A549 (cell line): ENCODE measurements around the gene ZNF22. TPM values are rescaled to one million over a fixed set of nuclear protein-coding genes. Genes with fewer than 3 reads are reported as not detected.
A peak's percentile ranks its signal among the peaks of the same experiment; 100 is the strongest.

Experiments used
- ATAC-seq, 2 experiments: fragments of 200-7000 bp in 1 of 2; fragments of >200 bp in 1 of 2; cut with Nextera tagmentation in 1 of 2; cut with Tn5 transposase in 1 of 2; 3 replicates each; pipeline versions ENCODE4 v1.8.0 to v1.9.1; 2018 to 2020; ENCODE audit warnings: mild to moderate bottlenecking in 1 of 2, moderate library complexity in 1 of 2
- CTCF ChIA-PET: fragments of 300-600 bp; sonication (Branson Sonifier 250); formaldehyde crosslinking; extraction: SDS; loops from one replicate; lab custom pipeline; 2021; ENCODE audit warnings: antibody characterized with exemption, inconsistent platforms; lab: Yijun Ruan, JAX
- POLR2A ChIA-PET: fragments of 350-600 bp; formaldehyde crosslinking; extraction: SDS; loops from one replicate; lab custom pipeline; 2021; ENCODE audit warnings: antibody characterized with exemption, inconsistent platforms; lab: Yijun Ruan, JAX
- DNase-seq, 2 experiments: peaks; one replicate each; pipeline versions ENCODE4 v3.0.0 to v3.0.0-alpha.2; 2011 to 2016; ENCODE audit warnings: low read depth in 1 of 2, low spot score in 1 of 2
- FAIRE-seq: peaks from 2 replicates; lab custom pipeline; 2011; peaks lifted over from hg19 to GRCh38; lab: Jason Lieb, UNC
- H3K27ac ChIP-seq, 2 experiments: fragments of >200 bp; sonication (Bioruptor Twin); formaldehyde crosslinking; 3 replicates each; pipeline ENCODE4 v1.5.1; 2016 to 2017
- H3K4me1 ChIP-seq: fragments of >200 bp; sonication (Bioruptor Twin); formaldehyde crosslinking; 3 replicates; pipeline ENCODE4 v1.6.1; 2016
- H3K4me2 ChIP-seq: fragments of >200 bp; sonication (Bioruptor Twin); formaldehyde crosslinking; 3 replicates; pipeline ENCODE4 v1.6.1; 2016
- H3K4me3 ChIP-seq: fragments of >200 bp; sonication (Bioruptor Twin); formaldehyde crosslinking; 3 replicates; pipeline ENCODE4 v1.5.1; 2016
- H3K9me3 ChIP-seq: fragments of >200 bp; sonication (Bioruptor Twin); formaldehyde crosslinking; 3 replicates; pipeline ENCODE4 v1.6.1; 2016
- CBX2 ChIP-seq: fragments of 200-600 bp; sonication (generic); IDR thresholded peaks from 2 replicates; pipeline ENCODE4 v1.6.1; 2016; ENCODE audit warnings: low read depth, mild to moderate bottlenecking, borderline replicate concordance
- CHD2 ChIP-seq: fragments of 150-350 bp; IDR thresholded peaks from 2 replicates; pipeline ENCODE4 v1.6.1; 2014; ENCODE audit warnings: low read length; ENCODE audit not compliant: partially characterized antibody
- CHD4 ChIP-seq: fragments of 200-600 bp; sonication (generic); IDR thresholded peaks from 2 replicates; pipeline ENCODE4 v1.6.1; 2016; ENCODE audit warnings: antibody characterized with exemption, mild to moderate bottlenecking, borderline replicate concordance
- E2F6 ChIP-seq: IDR thresholded peaks from 2 replicates; pipeline ENCODE4 v1.6.1; 2012; ENCODE audit warnings: low read depth, borderline replicate concordance
- EHF ChIP-seq: fragments of 250-450 bp; sonication (Bioruptor Pico); IDR thresholded peaks from 2 replicates; pipeline ENCODE4 v1.5.0; 2020; ENCODE audit warnings: mild to moderate bottlenecking
- EHMT2 ChIP-seq: fragments of 200-600 bp; sonication (generic); IDR thresholded peaks from 2 replicates; pipeline ENCODE4 v1.6.1; 2016; ENCODE audit warnings: antibody characterized with exemption, low read depth, mild to moderate bottlenecking, moderate library complexity
- EP300 ChIP-seq, 2 experiments: fragments of >200 bp; sonication (Bioruptor Twin); formaldehyde crosslinking; IDR thresholded peaks; 2 replicates in 1 of 2; 3 replicates in 1 of 2; pipeline ENCODE4 v1.6.1; 2016 to 2017
- FOSB ChIP-seq: fragments of 250-450 bp; sonication (Bioruptor Pico); IDR thresholded peaks from 2 replicates; pipeline ENCODE4 v1.5.0; 2020; ENCODE audit warnings: mild to moderate bottlenecking, moderate library complexity
- FOSL2 ChIP-seq, 2 experiments: fragments of 450-650 bp in 1 of 2; fragments of >200 bp in 1 of 2; sonication (Bioruptor Twin) in 1 of 2; formaldehyde crosslinking; IDR thresholded peaks; 2 replicates each; pipeline versions ENCODE4 v1.5.0 to v1.6.1; 2016 to 2020; ENCODE audit warnings: mild to moderate bottlenecking in 1 of 2, moderate library complexity in 1 of 2
- GATA3 ChIP-seq: IDR thresholded peaks from 2 replicates; pipeline ENCODE4 v1.6.1; 2012; ENCODE audit warnings: borderline replicate concordance
- HOXA7 ChIP-seq: fragments of 250-450 bp; sonication (Bioruptor Pico); IDR thresholded peaks from 2 replicates; pipeline ENCODE4 v1.5.0; 2020; ENCODE audit warnings: mild to moderate bottlenecking, moderate library complexity
- HOXB13 ChIP-seq: fragments of 250-450 bp; sonication (Bioruptor Pico); IDR thresholded peaks from 2 replicates; pipeline ENCODE4 v1.5.0; 2020; ENCODE audit warnings: low read depth, mild to moderate bottlenecking, moderate library complexity
- JUN ChIP-seq, 2 experiments: fragments of >200 bp; sonication (Bioruptor Twin); formaldehyde crosslinking; IDR thresholded peaks; 2 replicates in 1 of 2; 3 replicates in 1 of 2; pipeline ENCODE4 v1.6.1; 2016 to 2017
- JUNB ChIP-seq: fragments of >200 bp; sonication (Bioruptor Twin); formaldehyde crosslinking; IDR thresholded peaks from 2 replicates; pipeline ENCODE4 v1.6.1; 2016
- PHF8 ChIP-seq: fragments of 200-600 bp; sonication (generic); IDR thresholded peaks from 2 replicates; pipeline ENCODE4 v1.6.1; 2016; ENCODE audit warnings: low read depth, mild to moderate bottlenecking, antibody characterized with exemption, moderate library complexity, borderline replicate concordance
- RNF2 ChIP-seq: fragments of 200-600 bp; sonication (generic); IDR thresholded peaks from 2 replicates; pipeline ENCODE4 v1.6.1; 2016; ENCODE audit warnings: low read depth, mild to moderate bottlenecking, antibody characterized with exemption, moderate library complexity, borderline replicate concordance
- ZFP36 ChIP-seq: fragments of 450-650 bp; IDR thresholded peaks from 2 replicates; pipeline ENCODE4 v1.6.1; 2014; ENCODE audit warnings: borderline replicate concordance; ENCODE audit not compliant: partially characterized antibody
- ZNF302 ChIP-seq: fragments of 250-450 bp; sonication (Bioruptor Pico); IDR thresholded peaks from 2 replicates; pipeline ENCODE4 v1.9.0; 2021; ENCODE audit warnings: inconsistent platforms, mild to moderate bottlenecking, moderate library complexity
- WGBS: methylation state at CpG from one replicate; pipeline ENCODE4 v1.1.6; 2017; ENCODE audit errors: missing lambda C conversion rate; 5-methylcytosine and 5-hydroxymethylcytosine counted together
- polyA plus RNA-seq, 4 experiments: library from polyadenylated mRNA; depleted of rRNA in 3 of 4; stranded (reverse); fragments of >200 nt; fragmentation: RNase III in 1 of 4; extraction: RNeasy Plus Mini Kit Qiagen cat#74134 plus additional on column Dnase treatment in 1 of 4; gene quantifications; 2 replicates in 3 of 4; 3 replicates in 1 of 4; pipeline ENCODE4 v1.2.3, GENCODE V29; 2011 to 2017
- TF ChIP-seq, protein P1 (sequence below): fragments of >200 bp; sonication (Bioruptor Twin); formaldehyde crosslinking; IDR thresholded peaks from 2 replicates; pipeline ENCODE4 v1.6.1; 2016
- TF ChIP-seq, protein P2 (sequence below): fragments of >200 bp; sonication (Bioruptor Twin); formaldehyde crosslinking; IDR thresholded peaks from 3 replicates; pipeline ENCODE4 v1.5.1; 2016
- TF ChIP-seq, protein P3 (sequence below): fragments of 150-350 bp; IDR thresholded peaks from 2 replicates; pipeline ENCODE4 v1.6.1; 2014; ENCODE audit warnings: low read depth, mild to moderate bottlenecking, low read length

ZNF22 gene
- polyA plus RNA-seq, 2 of the 4 experiments (the other 2 are of a cell fraction), result 8.5 to 13.0 TPM

GRCh38 chr10:44981172-44982113, 19.3 kb upstream of the ZNF22 start:
- POLR2A ChIA-PET, result interaction anchor here (0.6 kb wide), 1 partner anchor 28 kb away, joined by 3 read pairs; no protein-coding TSS in a partner anchor
- peak; percentile 84 to 89 for ATAC-seq
- no peak overlapping the region for H3K4me3 ChIP-seq
- no peak for TF ChIP-seq EP300 (IDR thresholded peaks at IDR 0.05)
- no peak for TF ChIP-seq CBX2
- peak in 1 of 2 experiments; percentile 34; a peak in 1 of 5 replicates for TF ChIP-seq JUN (IDR thresholded peaks at IDR 0.05)
- TF ChIP-seq FOSL2 (IDR thresholded peaks at IDR 0.05), result no peak; the same call in 1 of the 2 replicates
- peak; percentile 71 for TF ChIP-seq FOSL2 (CRISPR knock-in tag; IDR thresholded peaks at IDR 0.05)
- TF ChIP-seq, protein P1, sequence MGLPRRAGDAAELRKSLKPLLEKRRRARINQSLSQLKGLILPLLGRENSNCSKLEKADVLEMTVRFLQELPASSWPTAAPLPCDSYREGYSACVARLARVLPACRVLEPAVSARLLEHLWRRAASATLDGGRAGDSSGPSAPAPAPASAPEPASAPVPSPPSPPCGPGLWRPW, result no peak
- TF ChIP-seq JUNB, result peak; percentile 41
- TF ChIP-seq PHF8, result no peak
- TF ChIP-seq HOXA7 (CRISPR knock-in tag), result no peak
- TF ChIP-seq HOXB13 (CRISPR knock-in tag), result 0 out of 2 replicates have a peak, but pooled peaks have one; percentile 12
- TF ChIP-seq ZFP36, result no peak
- TF ChIP-seq EHF, result no peak
- TF ChIP-seq, all 56 proteins: peak for 4
- peaks cover 58% of the 10 kb centered on the region for H3K4me1 ChIP-seq
- H3K27ac ChIP-seq, result peak overlapping the region; percentile 82 to 92
- FAIRE-seq, result no peak
- DNase-seq, result peak; percentile 63 to 79
- 49% methylated on average over 11 of the region's 11 CpGs for WGBS
- H3K4me2 ChIP-seq, result peak overlapping the region; percentile 59
- CTCF ChIA-PET, result interaction anchor here (0.8 to 9.7 kb wide), 11 partner anchors 8 to 117 kb away, joined by 3 to 69 read pairs (median 4); no protein-coding TSS in a partner anchor
- H3K9me3 ChIP-seq, result no peaks in the 10 kb centered on the region

DNA sequence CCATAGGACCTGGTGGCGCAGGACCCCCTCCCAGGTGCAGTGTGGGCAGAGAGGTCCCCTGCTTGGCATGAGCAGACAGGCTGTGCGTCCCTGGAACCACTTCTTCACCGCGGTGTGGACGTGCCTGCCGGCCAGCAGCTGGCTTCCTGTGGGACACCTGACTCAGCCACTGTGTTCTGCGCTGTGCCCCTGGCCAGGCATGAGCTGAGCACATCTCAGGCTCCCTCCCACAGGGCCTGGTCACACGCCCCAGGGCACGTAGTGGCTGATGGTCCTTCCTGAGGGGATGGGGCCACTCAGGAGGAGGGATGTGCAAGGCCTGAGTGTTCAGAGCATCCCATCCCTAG, 18.6 kb upstream of the ZNF22 start:
- Histone ChIP-seq H3K27ac (peak overlapping the region; percentile 82 to 92), H3K4me1 (peaks cover 58% of the 10 kb centered on the region), H3K4me2 (peak overlapping the region; percentile 59), H3K9me3 (no peaks in the 10 kb centered on the region), H3K4me3 (no peak overlapping the region)
- FAIRE-seq, result no peak
- ChIA-PET POLR2A (no interaction called here), CTCF (interaction anchor here (1.5 to 9.7 kb wide), 2 partner anchors 27 to 50 kb away, joined by 3 to 69 read pairs; no protein-coding TSS in a partner anchor)
- no peak for ATAC-seq
- TF ChIP-seq GATA3 (no peak), EHMT2 (no peak), CBX2 (no peak), E2F6 (no peak), CHD2 (no peak), ZNF302 (CRISPR knock-in tag) (no peak)
- TF ChIP-seq, protein P2, sequence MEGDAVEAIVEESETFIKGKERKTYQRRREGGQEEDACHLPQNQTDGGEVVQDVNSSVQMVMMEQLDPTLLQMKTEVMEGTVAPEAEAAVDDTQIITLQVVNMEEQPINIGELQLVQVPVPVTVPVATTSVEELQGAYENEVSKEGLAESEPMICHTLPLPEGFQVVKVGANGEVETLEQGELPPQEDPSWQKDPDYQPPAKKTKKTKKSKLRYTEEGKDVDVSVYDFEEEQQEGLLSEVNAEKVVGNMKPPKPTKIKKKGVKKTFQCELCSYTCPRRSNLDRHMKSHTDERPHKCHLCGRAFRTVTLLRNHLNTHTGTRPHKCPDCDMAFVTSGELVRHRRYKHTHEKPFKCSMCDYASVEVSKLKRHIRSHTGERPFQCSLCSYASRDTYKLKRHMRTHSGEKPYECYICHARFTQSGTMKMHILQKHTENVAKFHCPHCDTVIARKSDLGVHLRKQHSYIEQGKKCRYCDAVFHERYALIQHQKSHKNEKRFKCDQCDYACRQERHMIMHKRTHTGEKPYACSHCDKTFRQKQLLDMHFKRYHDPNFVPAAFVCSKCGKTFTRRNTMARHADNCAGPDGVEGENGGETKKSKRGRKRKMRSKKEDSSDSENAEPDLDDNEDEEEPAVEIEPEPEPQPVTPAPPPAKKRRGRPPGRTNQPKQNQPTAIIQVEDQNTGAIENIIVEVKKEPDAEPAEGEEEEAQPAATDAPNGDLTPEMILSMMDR, result no peak
- DNase-seq, result no peak
- 91% methylated on average over 9 of the region's 9 CpGs for WGBS

DNA sequence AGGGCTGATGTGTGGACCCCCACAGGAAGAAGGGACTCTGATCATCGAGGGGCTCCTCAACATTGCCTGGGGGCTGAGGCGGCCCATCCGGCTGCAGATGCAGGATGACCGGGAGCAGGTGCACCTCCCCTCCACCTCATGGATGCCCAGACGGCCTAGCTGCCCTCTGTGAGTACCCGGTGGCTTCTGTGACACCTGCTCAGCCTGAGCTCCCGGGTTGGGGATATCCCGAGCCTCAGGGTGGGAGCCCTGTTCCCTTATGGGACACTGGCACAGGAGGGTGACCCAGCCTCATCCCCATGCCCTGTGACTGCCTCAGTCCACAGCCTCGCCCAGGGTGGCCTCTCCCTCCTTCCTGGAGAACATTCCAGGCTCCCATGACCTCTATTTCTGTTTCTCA, 18.2 kb upstream of the ZNF22 start:
- TF ChIP-seq CHD4 (no peak), RNF2 (no peak), EHF (no peak), FOSB (no peak)
- TF ChIP-seq, protein P3, sequence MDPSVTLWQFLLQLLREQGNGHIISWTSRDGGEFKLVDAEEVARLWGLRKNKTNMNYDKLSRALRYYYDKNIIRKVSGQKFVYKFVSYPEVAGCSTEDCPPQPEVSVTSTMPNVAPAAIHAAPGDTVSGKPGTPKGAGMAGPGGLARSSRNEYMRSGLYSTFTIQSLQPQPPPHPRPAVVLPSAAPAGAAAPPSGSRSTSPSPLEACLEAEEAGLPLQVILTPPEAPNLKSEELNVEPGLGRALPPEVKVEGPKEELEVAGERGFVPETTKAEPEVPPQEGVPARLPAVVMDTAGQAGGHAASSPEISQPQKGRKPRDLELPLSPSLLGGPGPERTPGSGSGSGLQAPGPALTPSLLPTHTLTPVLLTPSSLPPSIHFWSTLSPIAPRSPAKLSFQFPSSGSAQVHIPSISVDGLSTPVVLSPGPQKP, result no peak
- TF ChIP-seq, protein P2, result no peak
- Histone ChIP-seq H3K27ac (peak overlapping the region; percentile 82 to 92), H3K4me2 (no peak overlapping the region), H3K4me1 (peaks cover 58% of the 10 kb centered on the region), H3K9me3 (no peaks in the 10 kb centered on the region), H3K4me3 (no peak overlapping the region)
- ChIA-PET CTCF (interaction anchor here (1.1 to 9.7 kb wide), 3 partner anchors 17 to 50 kb away, joined by 3 to 69 read pairs (median 3); no protein-coding TSS in a partner anchor), POLR2A (no interaction called here)
- ATAC-seq (no peak), DNase-seq (no peak), FAIRE-seq (no peak)
- 80% methylated on average over 2 of the region's 9 CpGs for WGBS
